Rectal smooth muscle tissue (tissue), 1 donor: ENCODE measurements around the gene IGF2R.

Experiments
- H3K27ac ChIP-seq: one replicate; pipeline ENCODE4 v1.7.0; 2013; ENCODE audit warnings: low read depth, low read length, inconsistent platforms
- H3K27me3 ChIP-seq: one replicate; pipeline ENCODE4 v1.7.0; 2013; ENCODE audit warnings: low read length; ENCODE audit not compliant: control insufficient read depth, insufficient read depth
- H3K36me3 ChIP-seq: one replicate; pipeline ENCODE4 v1.7.0; 2013; ENCODE audit warnings: low read length; ENCODE audit not compliant: control insufficient read depth, insufficient read depth
- H3K4me1 ChIP-seq: one replicate; pipeline ENCODE4 v1.7.0; 2013; ENCODE audit warnings: low read length; ENCODE audit not compliant: control insufficient read depth, insufficient read depth
- H3K4me3 ChIP-seq: one replicate; pipeline ENCODE4 v1.7.0; 2013; ENCODE audit warnings: low read length
- H3K9ac ChIP-seq: one replicate; pipeline ENCODE4 v1.7.0; 2013; ENCODE audit warnings: low read length

The IGF2R gene

GRCh38 chr6:160095146-160095845 is 126.4 kb downstream of the IGF2R start:
- Histone ChIP-seq H3K4me3 (no peak overlapping the region), H3K4me1 (no peaks in the 10 kb centered on the region), H3K9ac (no peak overlapping the region), H3K36me3 (peaks cover 38% of the 10 kb centered on the region), H3K27me3 (no peaks in the 10 kb centered on the region), H3K27ac (no peak overlapping the region)

DNA sequence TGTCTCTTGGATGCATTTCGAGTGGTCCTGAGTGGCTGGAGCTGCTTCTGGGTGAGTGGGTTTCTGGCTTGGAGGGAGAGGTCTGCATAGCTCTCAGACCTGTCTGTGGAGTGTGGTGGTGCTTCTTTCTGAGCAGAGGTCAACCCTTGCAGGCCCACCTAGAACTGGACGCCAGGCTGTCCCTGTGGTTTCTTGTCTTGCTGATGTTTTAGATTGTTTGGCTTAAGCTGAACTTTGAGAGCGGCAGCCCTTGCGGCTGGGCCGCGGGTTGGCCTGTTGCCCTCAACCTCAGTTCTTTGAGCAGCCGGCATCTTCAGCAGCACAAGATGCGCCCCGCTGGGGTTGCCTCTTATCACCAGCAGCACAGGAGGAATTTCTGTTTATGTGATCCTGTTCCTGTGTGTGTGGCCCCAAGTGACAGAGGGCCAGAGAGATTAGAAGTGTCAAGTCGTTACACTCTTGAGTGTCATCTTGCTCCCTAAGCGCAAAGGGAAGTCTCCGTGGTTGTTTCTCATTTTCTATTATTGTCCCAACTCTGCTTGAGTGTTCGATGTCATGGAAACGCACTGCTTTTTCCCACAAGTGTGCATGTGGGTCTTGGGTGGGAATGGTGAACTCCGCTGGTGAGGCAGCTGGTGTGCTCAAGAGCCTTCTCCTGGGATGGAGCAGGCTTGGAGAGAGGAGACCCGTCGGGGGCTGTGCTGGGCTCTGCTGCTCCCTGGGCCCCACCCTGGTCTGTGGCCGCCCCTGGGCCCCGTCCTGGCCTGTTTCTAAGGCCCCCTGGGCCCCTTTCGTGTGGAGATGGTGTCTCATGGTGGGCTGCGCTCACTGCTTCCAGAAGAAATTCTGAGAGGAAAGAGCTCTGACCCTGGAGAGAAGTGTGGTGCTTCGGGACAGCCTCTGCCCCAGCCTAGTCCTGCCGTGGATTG is 132.7 kb downstream of the IGF2R start:
- Histone ChIP-seq H3K4me1 (no peaks in the 10 kb centered on the region), H3K36me3 (peaks cover 25% of the 10 kb centered on the region), H3K4me3 (no peak overlapping the region), H3K27me3 (no peaks in the 10 kb centered on the region), H3K27ac (no peak overlapping the region), H3K9ac (no peak overlapping the region)

- Histone ChIP-seq H3K36me3 (peaks cover 25% of the 10 kb centered on the region), H3K27me3 (no peaks in the 10 kb centered on the region), H3K9ac (no peak overlapping the region), H3K4me1 (no peaks in the 10 kb centered on the region), H3K4me3 (no peak overlapping the region), H3K27ac (no peak overlapping the region)
Observed at GRCh38 chr6:160102399-160102798, 133.5 kb downstream of the IGF2R start.

DNA sequence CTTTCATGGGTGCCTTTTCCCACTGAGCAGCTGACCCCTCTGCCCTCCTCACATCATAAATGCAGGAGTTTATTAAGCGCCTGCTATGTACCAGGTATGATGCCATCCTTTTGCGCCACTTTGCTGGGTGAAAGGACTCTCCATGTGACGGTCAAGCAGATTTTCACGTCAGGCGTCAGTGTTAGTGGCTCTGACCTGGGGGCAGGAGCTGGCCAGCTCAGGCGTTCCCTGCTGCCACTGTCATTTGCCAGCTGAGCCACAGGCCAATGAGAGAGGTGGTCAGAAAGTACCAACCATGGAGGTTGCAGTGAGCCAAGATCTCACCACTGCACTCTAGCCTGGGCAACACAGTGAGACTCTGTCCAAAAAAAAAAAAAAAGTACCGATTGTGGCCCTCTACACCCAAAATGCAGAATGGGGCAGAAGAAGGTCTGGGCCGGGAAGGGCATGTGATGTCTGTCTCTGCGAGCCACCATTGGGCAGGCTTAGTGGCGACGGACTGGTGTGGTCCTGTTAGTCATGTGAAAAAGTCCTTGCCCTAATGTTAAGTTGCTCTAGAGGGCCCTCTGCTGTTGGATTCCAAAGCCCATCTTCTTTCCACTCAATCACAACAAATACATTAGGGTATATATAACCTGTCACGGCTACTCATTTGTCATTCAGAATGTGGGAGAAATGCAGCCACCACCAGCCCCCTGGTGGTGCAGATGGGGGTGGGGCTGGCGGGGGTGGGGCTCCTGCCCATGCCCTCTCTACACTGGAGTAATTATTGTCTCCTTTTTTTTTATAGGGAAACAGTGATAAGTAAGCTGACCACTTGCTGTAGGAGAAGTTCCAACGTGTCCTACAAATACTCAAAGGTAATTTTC is 134.3 kb downstream of the IGF2R start:
- Histone ChIP-seq H3K27ac (no peak overlapping the region), H3K36me3 (peaks cover 25% of the 10 kb centered on the region), H3K4me1 (no peaks in the 10 kb centered on the region), H3K9ac (no peak overlapping the region), H3K4me3 (no peak overlapping the region), H3K27me3 (no peaks in the 10 kb centered on the region)

- H3K4me1 ChIP-seq: no peaks in the 10 kb centered on the region
- no peak overlapping the region for H3K27ac ChIP-seq
- no peak overlapping the region for H3K9ac ChIP-seq
- H3K36me3 ChIP-seq: peaks cover 23% of the 10 kb centered on the region
- no peaks in the 10 kb centered on the region for H3K27me3 ChIP-seq
- no peak overlapping the region for H3K4me3 ChIP-seq
Observed at GRCh38 chr6:160103825-160104100, 134.9 kb downstream of the IGF2R start.

DNA sequence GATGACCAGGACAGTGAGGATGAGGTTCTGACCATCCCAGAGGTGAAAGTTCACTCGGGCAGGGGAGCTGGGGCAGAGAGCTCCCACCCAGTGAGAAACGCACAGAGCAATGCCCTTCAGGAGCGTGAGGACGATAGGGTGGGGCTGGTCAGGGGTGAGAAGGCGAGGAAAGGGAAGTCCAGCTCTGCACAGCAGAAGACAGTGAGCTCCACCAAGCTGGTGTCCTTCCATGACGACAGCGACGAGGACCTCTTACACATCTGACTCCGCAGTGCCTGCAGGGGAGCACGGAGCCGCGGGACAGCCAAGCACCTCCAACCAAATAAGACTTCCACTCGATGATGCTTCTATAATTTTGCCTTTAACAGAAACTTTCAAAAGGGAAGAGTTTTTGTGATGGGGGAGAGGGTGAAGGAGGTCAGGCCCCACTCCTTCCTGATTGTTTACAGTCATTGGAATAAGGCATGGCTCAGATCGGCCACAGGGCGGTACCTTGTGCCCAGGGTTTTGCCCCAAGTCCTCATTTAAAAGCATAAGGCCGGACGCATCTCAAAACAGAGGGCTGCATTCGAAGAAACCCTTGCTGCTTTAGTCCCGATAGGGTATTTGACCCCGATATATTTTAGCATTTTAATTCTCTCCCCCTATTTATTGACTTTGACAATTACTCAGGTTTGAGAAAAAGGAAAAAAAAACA is 136.1 kb downstream of the IGF2R start:
- Histone ChIP-seq H3K27ac (no peak overlapping the region), H3K9ac (no peak overlapping the region), H3K36me3 (peaks cover 23% of the 10 kb centered on the region), H3K4me1 (no peaks in the 10 kb centered on the region), H3K4me3 (no peak overlapping the region), H3K27me3 (no peaks in the 10 kb centered on the region)

GRCh38 chr6:160106010-160106409 is 137.1 kb downstream of the IGF2R start:
- no peak overlapping the region for H3K27ac ChIP-seq
- H3K36me3 ChIP-seq: peaks cover 22% of the 10 kb centered on the region
- H3K27me3 ChIP-seq: no peaks in the 10 kb centered on the region
- no peaks in the 10 kb centered on the region for H3K4me1 ChIP-seq
- no peak overlapping the region for H3K9ac ChIP-seq
- H3K4me3 ChIP-seq: no peak overlapping the region

DNA sequence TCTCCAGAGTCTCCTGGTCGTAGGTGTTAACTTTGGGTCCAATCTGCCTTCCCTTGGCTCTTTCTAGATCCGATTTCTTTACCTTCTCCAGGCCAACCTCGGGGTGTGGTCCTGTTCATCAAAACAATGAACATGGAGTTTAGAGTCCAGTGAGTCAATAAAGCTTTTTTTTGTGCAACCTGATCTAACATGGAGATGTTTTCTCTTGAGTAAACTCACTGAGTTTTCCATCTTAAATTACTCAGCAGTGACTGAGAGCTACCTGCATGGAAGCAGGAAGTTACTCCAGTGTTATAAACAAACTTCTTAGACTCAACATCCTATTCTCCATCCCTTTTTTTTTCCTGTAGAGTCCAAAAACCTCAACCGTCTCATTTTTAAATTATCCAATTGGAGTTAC is 137.8 kb downstream of the IGF2R start:
- no peaks in the 10 kb centered on the region for H3K4me1 ChIP-seq
- no peak overlapping the region for H3K27ac ChIP-seq
- H3K27me3 ChIP-seq: no peaks in the 10 kb centered on the region
- H3K36me3 ChIP-seq: peaks cover 16% of the 10 kb centered on the region
- H3K9ac ChIP-seq: no peak overlapping the region
- no peak overlapping the region for H3K4me3 ChIP-seq

DNA sequence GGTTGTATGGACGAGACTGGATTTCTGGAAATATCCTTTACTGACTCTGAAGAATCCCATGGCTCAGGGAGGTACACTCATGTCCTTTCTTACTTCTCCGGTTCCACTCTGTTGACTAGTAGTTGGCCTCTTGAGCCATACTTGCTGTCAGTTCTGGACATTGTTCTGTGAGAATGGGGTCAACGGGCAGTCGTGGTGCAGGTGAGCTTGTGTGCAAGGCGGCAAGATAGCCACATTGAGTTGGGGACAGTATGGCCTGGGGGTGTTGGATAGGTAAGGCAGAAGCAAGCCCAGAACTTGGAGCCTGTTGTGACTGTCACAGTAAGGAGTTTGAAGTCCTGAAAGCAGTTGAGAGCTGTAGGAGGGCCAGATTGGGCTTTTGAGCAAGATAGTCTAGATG is 139.2 kb downstream of the IGF2R start:
- peaks cover 13% of the 10 kb centered on the region for H3K36me3 ChIP-seq
- no peak overlapping the region for H3K27ac ChIP-seq
- H3K4me1 ChIP-seq: no peaks in the 10 kb centered on the region
- H3K27me3 ChIP-seq: no peaks in the 10 kb centered on the region
- no peak overlapping the region for H3K4me3 ChIP-seq
- no peak overlapping the region for H3K9ac ChIP-seq

- no peaks in the 10 kb centered on the region for H3K4me1 ChIP-seq
- H3K36me3 ChIP-seq: no peaks in the 10 kb centered on the region
Observed at GRCh38 chr6:160110586-160111123, 141.8 kb downstream of the IGF2R start.

GRCh38 chr6:160111806-160112205 is 142.9 kb downstream of the IGF2R start:
- H3K9ac ChIP-seq: no peak overlapping the region
- no peak overlapping the region for H3K4me3 ChIP-seq
- H3K27ac ChIP-seq: no peak overlapping the region
- no peaks in the 10 kb centered on the region for H3K4me1 ChIP-seq
- H3K27me3 ChIP-seq: no peaks in the 10 kb centered on the region
- no peaks in the 10 kb centered on the region for H3K36me3 ChIP-seq

More at GRCh38 chr6:160110586-160111123, 141.8 kb downstream of the IGF2R start:
- Histone ChIP-seq H3K9ac (no peak overlapping the region), H3K4me3 (no peak overlapping the region), H3K27me3 (no peaks in the 10 kb centered on the region), H3K27ac (no peak overlapping the region)
